ENCODE results near the gene C1QBP.

GRCh38 chr17:5391678-5392077 is 47.3 kb downstream of the C1QBP start:
- no peak for TF ChIP-seq CTCF (IDR thresholded peaks at IDR 0.05)
- no peak for TF ChIP-seq POLR2A (IDR thresholded peaks at IDR 0.05)

Measured in esophagus squamous epithelium (tissue), 4 donors.